ENCODE measurements around the gene BANP. TPM values are rescaled to one million over a fixed set of nuclear protein-coding genes. Genes with fewer than 3 reads are reported as not detected.
A peak's percentile ranks its signal among the peaks of the same experiment; 100 is the strongest.

BANP gene
- total and polyA plus RNA-seq, 4 donors = 7.4 to 35.6 (median 19.7) TPM

- peak overlapping the region in 1 of 2 donors; percentile 28 for H3K27ac ChIP-seq (ENCODE audit: low read depth in 1 of 2, low read length in 2 of 2)
- 18 to 23% methylated on average over 16 of the region's 16 CpGs for WGBS, 2 donors
- H3K4me3 ChIP-seq (ENCODE audit: low read length in 2 of 2) = no peak overlapping the region
- no peaks in the 10 kb centered on the region for H3K4me1 ChIP-seq (ENCODE audit: control insufficient read depth in 1 of 2, insufficient read depth in 2 of 2, low read length in 2 of 2)
- DNase-seq = peak; percentile 66 to 82
- no peaks in the 10 kb centered on the region for H3K36me3 ChIP-seq (ENCODE audit: control insufficient read depth in 1 of 2, insufficient read depth in 2 of 2, low read length in 1 of 2)
- no peaks in the 10 kb centered on the region for H3K27me3 ChIP-seq (ENCODE audit: control insufficient read depth in 1 of 2, insufficient read depth in 2 of 2, low read length in 1 of 2)
- intact Hi-C loops (cut with DNase I) = loop anchor here in 1 of 2 donors (5.0 kb wide), 1 partner anchor 111 kb away; the partner anchor contains the start of gene BANP
- H3K9me3 ChIP-seq (ENCODE audit: control insufficient read depth, low read length) = no peaks in the 10 kb centered on the region
- peak; percentile 58 for ATAC-seq (ENCODE audit: low FRiP score)
Measured at GRCh38 chr16:88063211-88063773, 112.1 kb downstream of the BANP start.

- H3K27ac ChIP-seq (ENCODE audit: low read depth in 1 of 2, low read length in 2 of 2) = no peak overlapping the region
Measured at GRCh38 chr16:88064011-88064888, 113.0 kb downstream of the BANP start.

GRCh38 chr16:88064889-88065746 is 113.9 kb downstream of the BANP start:
- Histone ChIP-seq H3K27ac (ENCODE audit: low read depth in 1 of 2, low read length in 2 of 2) (no peak overlapping the region), H3K4me3 (ENCODE audit: low read length in 2 of 2) (no peak overlapping the region), H3K4me1 (ENCODE audit: control insufficient read depth in 1 of 2, insufficient read depth in 2 of 2, low read length in 2 of 2) (no peaks in the 10 kb centered on the region), H3K36me3 (ENCODE audit: control insufficient read depth in 1 of 2, insufficient read depth in 2 of 2, low read length in 1 of 2) (no peaks in the 10 kb centered on the region), H3K27me3 (ENCODE audit: control insufficient read depth in 1 of 2, insufficient read depth in 2 of 2, low read length in 1 of 2) (no peaks in the 10 kb centered on the region), H3K9me3 (ENCODE audit: control insufficient read depth, low read length) (no peaks in the 10 kb centered on the region)
- DNase-seq (peak in 1 of 2 donors; percentile 27), ATAC-seq (ENCODE audit: low FRiP score) (no peak)
- 88 to 91% methylated on average over 19 of the region's 19 CpGs for WGBS, 2 donors
- intact Hi-C loops (cut with DNase I) = loop anchor here in 1 of 2 donors (5.0 kb wide), 1 partner anchor 113 kb away; the partner anchor contains the start of gene BANP

More at GRCh38 chr16:88064011-88064888, 113.0 kb downstream of the BANP start:
- DNase-seq (peak; percentile 36 to 68), ATAC-seq (ENCODE audit: low FRiP score) (no peak)
- Histone ChIP-seq H3K4me3 (ENCODE audit: low read length in 2 of 2) (no peak overlapping the region), H3K27me3 (ENCODE audit: control insufficient read depth in 1 of 2, insufficient read depth in 2 of 2, low read length in 1 of 2) (no peaks in the 10 kb centered on the region), H3K4me1 (ENCODE audit: control insufficient read depth in 1 of 2, insufficient read depth in 2 of 2, low read length in 2 of 2) (no peaks in the 10 kb centered on the region), H3K9me3 (ENCODE audit: control insufficient read depth, low read length) (no peaks in the 10 kb centered on the region), H3K36me3 (ENCODE audit: control insufficient read depth in 1 of 2, insufficient read depth in 2 of 2, low read length in 1 of 2) (no peaks in the 10 kb centered on the region)
- intact Hi-C loops (cut with DNase I) = loop anchor here in 1 of 2 donors (5.0 kb wide), 1 partner anchor 112 kb away; the partner anchor contains the start of gene BANP
- 91 to 93% methylated on average over 29 to 31 of the region's 31 CpGs for WGBS, 2 donors

GRCh38 chr16:88065747-88066142 is 114.5 kb downstream of the BANP start:
- no peak for ATAC-seq (ENCODE audit: low FRiP score)
- intact Hi-C loops (cut with DNase I) = no loop called here

GRCh38 chr16:88066234-88066633 is 115.0 kb downstream of the BANP start:
- Histone ChIP-seq H3K4me1 (ENCODE audit: control insufficient read depth in 1 of 2, insufficient read depth in 2 of 2, low read length in 2 of 2) (no peaks in the 10 kb centered on the region), H3K27me3 (ENCODE audit: control insufficient read depth in 1 of 2, insufficient read depth in 2 of 2, low read length in 1 of 2) (no peaks in the 10 kb centered on the region), H3K27ac (ENCODE audit: low read depth in 1 of 2, low read length in 2 of 2) (no peak overlapping the region), H3K9me3 (ENCODE audit: control insufficient read depth, low read length) (no peaks in the 10 kb centered on the region), H3K4me3 (ENCODE audit: low read length in 2 of 2) (no peak overlapping the region), H3K36me3 (ENCODE audit: control insufficient read depth in 1 of 2, insufficient read depth in 2 of 2, low read length in 1 of 2) (peaks cover 0 to 2% of the 10 kb centered on the region in 2 donors)
- DNase-seq (no peak), ATAC-seq (ENCODE audit: low FRiP score) (no peak)
- WGBS, 2 donors = 94 to 97% methylated on average over 10 of the region's 10 CpGs
- intact Hi-C loops (cut with DNase I) = no loop called here

More at GRCh38 chr16:88065747-88066142, 114.5 kb downstream of the BANP start:
- Histone ChIP-seq H3K4me3 (ENCODE audit: low read length in 2 of 2) (no peak overlapping the region), H3K4me1 (ENCODE audit: control insufficient read depth in 1 of 2, insufficient read depth in 2 of 2, low read length in 2 of 2) (no peaks in the 10 kb centered on the region), H3K9me3 (ENCODE audit: control insufficient read depth, low read length) (no peaks in the 10 kb centered on the region), H3K36me3 (ENCODE audit: control insufficient read depth in 1 of 2, insufficient read depth in 2 of 2, low read length in 1 of 2) (peaks cover 0 to 2% of the 10 kb centered on the region in 2 donors), H3K27me3 (ENCODE audit: control insufficient read depth in 1 of 2, insufficient read depth in 2 of 2, low read length in 1 of 2) (no peaks in the 10 kb centered on the region), H3K27ac (ENCODE audit: low read depth in 1 of 2, low read length in 2 of 2) (no peak overlapping the region)
- 95 to 96% methylated on average over 15 of the region's 15 CpGs for WGBS, 2 donors
- peak in 1 of 2 donors; percentile 25 for DNase-seq

GRCh38 chr16:88066680-88067529 is 115.7 kb downstream of the BANP start:
- H3K4me1 ChIP-seq (ENCODE audit: control insufficient read depth in 1 of 2, insufficient read depth in 2 of 2, low read length in 2 of 2) = no peaks in the 10 kb centered on the region
- intact Hi-C loops (cut with DNase I) = no loop called here
- WGBS, 2 donors = 95% methylated on average over 29 of the region's 29 CpGs
- H3K9me3 ChIP-seq (ENCODE audit: control insufficient read depth, low read length) = no peaks in the 10 kb centered on the region
- no peaks in the 10 kb centered on the region for H3K27me3 ChIP-seq (ENCODE audit: control insufficient read depth in 1 of 2, insufficient read depth in 2 of 2, low read length in 1 of 2)
- DNase-seq (peak; percentile 41 to 65), ATAC-seq (ENCODE audit: low FRiP score) (no peak)
- H3K27ac ChIP-seq (ENCODE audit: low read depth in 1 of 2, low read length in 2 of 2) = no peak overlapping the region
- peaks cover 0 to 3% of the 10 kb centered on the region in 2 donors for H3K36me3 ChIP-seq (ENCODE audit: control insufficient read depth in 1 of 2, insufficient read depth in 2 of 2, low read length in 1 of 2)
- H3K4me3 ChIP-seq (ENCODE audit: low read length in 2 of 2) = no peak overlapping the region

GRCh38 chr16:88067530-88068411 is 116.5 kb downstream of the BANP start:
- Histone ChIP-seq H3K4me3 (ENCODE audit: low read length in 2 of 2) (no peak overlapping the region), H3K27ac (ENCODE audit: low read depth in 1 of 2, low read length in 2 of 2) (no peak overlapping the region), H3K9me3 (ENCODE audit: control insufficient read depth, low read length) (no peaks in the 10 kb centered on the region), H3K36me3 (ENCODE audit: control insufficient read depth in 1 of 2, insufficient read depth in 2 of 2, low read length in 1 of 2) (peaks cover 0 to 7% of the 10 kb centered on the region in 2 donors), H3K4me1 (ENCODE audit: control insufficient read depth in 1 of 2, insufficient read depth in 2 of 2, low read length in 2 of 2) (no peaks in the 10 kb centered on the region), H3K27me3 (ENCODE audit: control insufficient read depth in 1 of 2, insufficient read depth in 2 of 2, low read length in 1 of 2) (no peaks in the 10 kb centered on the region)
- DNase-seq (peak; percentile 40 to 75), ATAC-seq (ENCODE audit: low FRiP score) (no peak)
- intact Hi-C loops (cut with DNase I) = no loop called here
- 92 to 93% methylated on average over 40 of the region's 40 CpGs for WGBS, 2 donors

Data from aorta (tissue), 5 donors.